Effector memory CD4-positive, alpha-beta T cell (primary cell): Measurements from ENCODE around the gene DAZ3.
"Not testable (repeated sequence)": the region's sequence is repeated elsewhere in the genome, so short reads cannot be mapped to it uniquely, and the experiment has no call there.

Experiments
- DNase-seq, 3 donors: peaks; one replicate each; pipeline ENCODE4 v3.0.0-alpha.2; 2020
- H3K27ac ChIP-seq: 2 replicates; pipeline ENCODE4 v1.7.0; 2013; ENCODE audit warnings: mild to moderate bottlenecking, low read length, moderate library complexity; ENCODE audit not compliant: insufficient read depth, poor library complexity, severe bottlenecking
- H3K27me3 ChIP-seq: replicated peaks from 2 replicates; pipeline ENCODE4 v1.7.0; 2013; ENCODE audit warnings: mild to moderate bottlenecking, low read length; ENCODE audit not compliant: insufficient read depth, control insufficient read depth, poor library complexity, severe bottlenecking
- H3K36me3 ChIP-seq: 2 replicates; pipeline ENCODE4 v1.7.0; 2013; ENCODE audit warnings: mild to moderate bottlenecking, low read length, moderate library complexity; ENCODE audit not compliant: control insufficient read depth, insufficient read depth
- H3K4me1 ChIP-seq: 2 replicates; pipeline ENCODE4 v1.7.0; 2013; ENCODE audit warnings: low read length, mild to moderate bottlenecking; ENCODE audit not compliant: control insufficient read depth, insufficient read depth, poor library complexity, severe bottlenecking
- H3K4me3 ChIP-seq: 2 replicates; pipeline ENCODE4 v1.7.0; 2013; ENCODE audit warnings: low read length, low read depth, mild to moderate bottlenecking; ENCODE audit not compliant: insufficient read depth, poor library complexity, severe bottlenecking
- H3K9me3 ChIP-seq: 2 replicates; pipeline ENCODE4 v1.7.0; 2013; ENCODE audit warnings: mild to moderate bottlenecking, low read length, moderate library complexity; ENCODE audit not compliant: control insufficient read depth
- total RNA-seq, 3 donors: gene quantifications; one replicate each; lab custom pipeline; 2026; lab: John Stamatoyannopoulos, UW

DAZ3 gene
- total RNA-seq: 0 reads per million in 3 donors

- not testable (repeated sequence) for H3K27ac ChIP-seq, H3K4me3 ChIP-seq, H3K4me1 ChIP-seq, DNase-seq, H3K9me3 ChIP-seq, H3K36me3 ChIP-seq, H3K27me3 ChIP-seq
These were observed at the start of gene DAZ3 for GRCh38 chrY:24813293-24813692. Gene DAZ3 (minus strand): TSS chrY:24813393. CDS start chrY:24813185, 208 bp downstream.

GRCh38 chrY:24833619-24834018, 20.4 kb upstream of the DAZ3 start, which contains the start of gene DAZ4:
Gene DAZ4 (plus strand): TSS chrY:24833919. CDS start chrY:24834127, 208 bp downstream.
- H3K27ac ChIP-seq, H3K9me3 ChIP-seq, DNase-seq, H3K27me3 ChIP-seq, H3K4me1 ChIP-seq, H3K36me3 ChIP-seq, H3K4me3 ChIP-seq: not testable (repeated sequence)

- not testable (repeated sequence) for DNase-seq
These were observed 11.9 kb upstream of the DAZ3 start for GRCh38 chrY:24825069-24825468.

DNA sequence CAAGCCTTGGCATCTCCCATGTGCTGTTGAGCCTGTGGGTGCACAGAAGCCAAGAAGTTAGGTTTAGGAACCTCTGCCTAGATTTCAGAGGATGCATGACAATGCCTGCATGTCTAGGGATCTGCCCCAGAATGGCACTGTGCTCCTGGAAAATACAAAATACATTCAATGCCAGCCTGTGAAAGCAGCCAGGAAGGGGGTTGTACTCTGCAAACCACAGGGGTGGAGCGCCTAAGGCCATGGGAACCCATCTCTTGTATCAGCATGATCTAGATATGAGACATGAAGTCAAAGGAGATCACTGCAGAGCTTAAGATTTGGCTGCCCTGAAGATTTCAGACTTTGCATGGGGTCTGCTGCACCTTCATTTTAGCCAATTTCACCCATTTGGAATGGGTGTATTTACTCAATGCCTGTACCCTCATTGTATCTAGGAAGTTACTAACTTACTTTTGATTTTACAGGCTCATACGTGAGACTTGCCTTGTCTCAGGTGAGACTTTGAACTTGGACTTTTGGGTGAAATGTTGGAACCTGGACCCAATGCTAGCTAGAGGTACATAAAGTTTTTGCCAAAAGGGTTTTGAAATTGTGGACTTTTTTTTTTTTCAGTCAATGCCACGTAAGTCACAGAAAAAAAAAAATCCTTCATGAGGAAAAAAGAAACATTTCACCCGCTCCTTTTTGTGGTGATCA, 11.1 kb upstream of the DAZ3 start:
- DNase-seq, H3K27ac ChIP-seq, H3K36me3 ChIP-seq, H3K4me3 ChIP-seq, H3K4me1 ChIP-seq, H3K9me3 ChIP-seq, H3K27me3 ChIP-seq: not testable (repeated sequence)

More at GRCh38 chrY:24825069-24825468, 11.9 kb upstream of the DAZ3 start:
- not testable (repeated sequence) for H3K9me3 ChIP-seq, H3K4me1 ChIP-seq, H3K4me3 ChIP-seq, H3K36me3 ChIP-seq, H3K27me3 ChIP-seq, H3K27ac ChIP-seq

- not testable (repeated sequence) for H3K27me3 ChIP-seq, H3K36me3 ChIP-seq, DNase-seq, H3K9me3 ChIP-seq, H3K4me1 ChIP-seq, H3K27ac ChIP-seq, H3K4me3 ChIP-seq
These were observed 8.6 kb upstream of the DAZ3 start for GRCh38 chrY:24821836-24822235.
